Kidney (tissue), 14 donors: ENCODE data around the gene NSD1. TPM values are rescaled to one million over a fixed set of nuclear protein-coding genes. Genes with fewer than 3 reads are reported as not detected.

Experiments used
- DNase-seq, 5 donors: peaks; one replicate each; pipeline ENCODE4 v3.0.0-alpha.2; 2013 to 2020
- FAIRE-seq: peaks from 2 replicates; lab custom pipeline; 2012; peaks lifted over from hg19 to GRCh38; lab: Jason Lieb, UNC
- H3K27ac ChIP-seq, 2 donors: one replicate each; pipeline ENCODE4 v1.7.0; 2013; ENCODE audit warnings: low read depth in 2 of 2, low read length in 2 of 2, inconsistent platforms in 1 of 2
- H3K27me3 ChIP-seq: one replicate; pipeline ENCODE4 v1.7.1; 2013; ENCODE audit warnings: low read length, inconsistent platforms; ENCODE audit not compliant: control insufficient read depth, insufficient read depth
- H3K36me3 ChIP-seq, 3 donors: one replicate each; pipeline versions ENCODE4 v1.7.0 to v1.7.1; 2013; ENCODE audit warnings: low read length in 3 of 3, control low read depth in 1 of 3, inconsistent platforms in 1 of 3; ENCODE audit not compliant: insufficient read depth in 3 of 3, control insufficient read depth in 2 of 3
- H3K4me1 ChIP-seq, 3 donors: one replicate each; pipeline versions ENCODE4 v1.7.0 to v1.7.1; 2013; ENCODE audit warnings: low read length in 3 of 3, inconsistent platforms in 1 of 3, low read depth in 1 of 3; ENCODE audit not compliant: control insufficient read depth in 2 of 3, insufficient read depth in 2 of 3
- H3K4me3 ChIP-seq, 3 donors: one replicate each; pipeline versions ENCODE4 v1.7.0 to v1.8.1; 2013; ENCODE audit warnings: low read length in 3 of 3, control low read depth in 1 of 3, inconsistent platforms in 1 of 3
- H3K9ac ChIP-seq, 3 donors: one replicate each; pipeline versions ENCODE4 v1.7.0 to v1.7.1; 2013; ENCODE audit warnings: low read length in 3 of 3, control low read depth in 1 of 3, inconsistent platforms in 1 of 3
- H3K9me3 ChIP-seq, 3 donors: one replicate each; pipeline versions ENCODE4 v1.7.0 to v1.7.1; 2013; ENCODE audit warnings: low read length in 3 of 3, control low read depth in 1 of 3, inconsistent platforms in 1 of 3; ENCODE audit not compliant: control insufficient read depth in 2 of 3, insufficient read depth in 1 of 3
- CTCF ChIP-seq: IDR thresholded peaks from 3 replicates; pipeline ENCODE4 v1.5.1; 2012; ENCODE audit warnings: mild to moderate bottlenecking, moderate library complexity, borderline replicate concordance; ENCODE audit not compliant: insufficient read depth; ENCODE audit errors: extremely low read depth
- intact Hi-C: fragments of 100-400 bp; cut with DNase I; formaldehyde crosslinking; loops from one replicate; pipeline ENCODE4 v1.11.1; 2022
- polyA plus RNA-seq: library from polyadenylated mRNA; stranded (reverse); fragments of 350-450 nt; fragmentation: Illumina TruSeq; extraction: RNeasy Lipid Tissue Mini Kit (QIAGEN cat#74804); gene quantifications from one replicate; pipeline ENCODE4 v1.2.3, GENCODE V29; 2014; ENCODE audit warnings: low read depth, low replicate concordance; ENCODE audit not compliant: insufficient read depth
- total RNA-seq: library from RNA; stranded (reverse); fragmentation: NEBNext Ultra II Directional; extraction: Animal tissue kit (Norgen Biotek cat#: 25700); gene quantifications from one replicate; pipeline ENCODE4 v1.2.1, GENCODE V29; 2021
- donor health status: control.
- donor health status: control.
- donor health status: control.
- donor health status: control.
- donor health status: control.
- donor health status: DM: yes; HTN: yes; CAD: no.
- donor health status: Normal renal cell carcinoma (clear cell type).

The NSD1 gene
- total and polyA plus RNA-seq, 2 donors from 2014 or later = 6.0 to 99.1 TPM

DNA sequence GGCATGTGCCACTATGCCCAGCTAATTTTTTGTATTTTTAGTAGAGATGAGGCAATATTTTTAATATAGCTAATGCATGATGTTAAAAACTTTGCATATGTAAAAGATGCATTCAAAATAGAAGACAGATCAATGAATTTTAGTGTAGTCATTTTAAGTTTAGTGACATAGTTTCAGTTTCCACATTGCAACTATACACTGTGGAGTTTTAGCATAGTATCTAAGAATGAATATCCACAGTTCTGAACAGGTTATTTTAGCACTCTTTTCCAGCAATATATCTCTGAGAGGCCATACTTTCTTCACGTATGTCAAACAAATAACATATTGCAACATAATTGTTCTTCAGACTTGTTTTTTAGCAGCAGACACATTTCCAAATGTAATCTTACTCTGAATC, 130.6 kb downstream of the NSD1 start:
- H3K9ac ChIP-seq = no peak overlapping the region
- no peak overlapping the region for H3K27ac ChIP-seq
- no peak for DNase-seq
- H3K36me3 ChIP-seq = peaks cover 4 to 17% (median 16%) of the 10 kb centered on the region in 3 donors
- no peaks in the 10 kb centered on the region for H3K9me3 ChIP-seq
- intact Hi-C loops = no loop called here
- peaks cover 0 to 3% (median 0%) of the 10 kb centered on the region in 3 donors for H3K4me1 ChIP-seq
- TF ChIP-seq CTCF = no peak
- H3K4me3 ChIP-seq = no peak overlapping the region
- H3K27me3 ChIP-seq = no peaks in the 10 kb centered on the region
- FAIRE-seq = no peak

- H3K9me3 ChIP-seq = no peaks in the 10 kb centered on the region
- intact Hi-C loops = no loop called here
- no peak for TF ChIP-seq CTCF
- no peaks in the 10 kb centered on the region for H3K27me3 ChIP-seq
- H3K4me3 ChIP-seq = no peak overlapping the region
- peaks cover 0 to 3% (median 0%) of the 10 kb centered on the region in 3 donors for H3K4me1 ChIP-seq
- H3K27ac ChIP-seq = no peak overlapping the region
- H3K9ac ChIP-seq = no peak overlapping the region
- no peak for DNase-seq
- no peak for FAIRE-seq
- H3K36me3 ChIP-seq = peaks cover 8 to 29% (median 20%) of the 10 kb centered on the region in 3 donors
Observed at GRCh38 chr5:177265395-177265794, 131.8 kb downstream of the NSD1 start.

- intact Hi-C loops = no loop called here
- Histone ChIP-seq H3K9ac (no peak overlapping the region), H3K36me3 (peaks cover 5 to 55% (median 23%) of the 10 kb centered on the region in 3 donors), H3K27me3 (no peaks in the 10 kb centered on the region), H3K27ac (no peak overlapping the region), H3K9me3 (no peaks in the 10 kb centered on the region), H3K4me3 (no peak overlapping the region), H3K4me1 (peaks cover 0 to 3% (median 0%) of the 10 kb centered on the region in 3 donors)
- DNase-seq = no peak
- TF ChIP-seq CTCF = no peak
- FAIRE-seq = no peak
Observed at GRCh38 chr5:177269232-177269895, 135.8 kb downstream of the NSD1 start.

DNA sequence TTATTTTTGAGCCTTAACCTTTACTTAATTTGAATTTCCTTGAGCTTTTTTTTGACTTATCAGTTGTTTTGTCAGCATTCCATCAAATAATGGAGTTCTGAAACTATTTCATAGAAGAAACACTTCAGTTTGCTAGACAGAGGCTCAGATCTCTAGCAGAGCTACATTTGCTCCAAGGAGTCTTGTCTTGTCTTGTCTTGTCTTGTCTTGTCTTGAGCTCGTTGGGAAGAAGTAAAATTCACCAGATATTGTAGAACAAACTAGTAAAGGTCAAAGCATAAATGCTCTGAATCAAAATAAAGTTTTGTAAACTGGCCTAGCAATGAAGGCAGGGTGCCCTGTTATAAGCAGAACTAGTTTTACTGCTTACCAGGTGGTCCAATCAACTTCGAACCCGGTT, 136.4 kb downstream of the NSD1 start:
- Histone ChIP-seq H3K4me1 (peaks cover 0 to 3% (median 0%) of the 10 kb centered on the region in 3 donors), H3K27ac (no peak overlapping the region), H3K9me3 (no peaks in the 10 kb centered on the region), H3K9ac (no peak overlapping the region), H3K36me3 (peaks cover 5 to 57% (median 23%) of the 10 kb centered on the region in 3 donors), H3K27me3 (no peaks in the 10 kb centered on the region), H3K4me3 (no peak overlapping the region)
- TF ChIP-seq CTCF = no peak
- intact Hi-C loops = no loop called here
- DNase-seq = no peak
- FAIRE-seq = no peak
